GM19455 (cell line): ENCODE measurements around the gene GGCT.
"Not testable (repeated sequence)": the region's sequence is repeated elsewhere in the genome, so short reads cannot be mapped to it uniquely, and the experiment has no call there.

Experiments
- ATAC-seq: cut with Tn5 transposase; IDR thresholded peaks from one replicate; pipeline ENCODE4 v1.9.1; 2021; ENCODE audit not compliant: unreplicated experiment

GGCT gene

DNA sequence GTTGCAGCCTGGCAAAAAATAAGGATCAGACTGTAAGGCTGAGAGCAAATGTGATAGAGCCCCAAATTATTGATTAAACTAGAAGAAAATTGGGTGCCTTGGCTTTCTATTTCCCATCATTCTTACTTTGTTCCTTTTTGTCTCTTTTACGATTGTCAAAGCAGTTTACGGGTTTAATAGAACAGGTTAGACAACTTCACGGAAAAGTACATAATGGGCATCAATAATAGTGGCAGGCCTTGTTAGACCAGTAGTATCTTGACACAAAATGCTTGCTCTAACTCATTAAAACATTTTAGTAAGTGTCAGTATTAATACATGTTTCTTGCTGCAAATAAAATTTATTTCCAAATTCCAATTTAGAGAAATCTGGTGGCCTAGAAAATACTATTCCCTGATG is 14.5 kb upstream of the GGCT start:
- no peak for ATAC-seq

DNA sequence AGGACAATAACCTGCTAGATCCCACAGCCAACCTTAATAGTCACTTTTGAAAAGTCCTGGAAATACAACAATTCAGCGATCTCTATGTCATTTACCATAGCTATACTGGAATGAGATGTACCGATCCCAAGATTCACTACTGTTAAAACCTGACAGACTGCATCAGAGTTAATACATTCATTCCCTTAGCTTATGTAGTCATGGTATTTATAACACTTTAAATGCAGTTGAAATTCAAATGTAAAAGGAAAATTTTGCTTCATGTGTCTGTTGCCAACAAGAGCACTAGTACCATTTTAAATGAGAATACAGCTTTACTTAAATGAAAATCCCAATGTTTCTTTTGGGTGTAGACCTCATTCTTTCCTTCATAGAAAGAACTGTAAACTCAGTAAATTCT is 11.1 kb upstream of the GGCT start:
- ATAC-seq, result no peak

DNA sequence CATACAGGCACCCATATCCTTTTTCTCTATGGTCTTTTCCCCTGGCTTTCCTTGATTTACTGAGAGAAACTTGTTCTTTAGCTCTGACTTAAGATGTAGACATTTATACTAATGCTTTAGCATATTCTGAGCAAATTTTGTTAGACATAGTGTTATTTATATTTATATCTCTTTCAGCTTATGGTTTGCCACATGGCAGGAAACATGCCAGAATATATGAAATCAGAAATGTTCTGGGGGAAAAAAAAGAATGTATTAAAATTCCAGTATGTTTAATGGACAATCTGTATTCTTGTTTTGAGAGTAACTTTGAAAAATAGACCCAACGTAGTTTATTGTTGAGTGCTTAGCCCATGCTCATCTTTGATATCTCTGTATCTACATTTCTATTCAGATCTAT is 10.1 kb upstream of the GGCT start:
- ATAC-seq, result no peak

DNA sequence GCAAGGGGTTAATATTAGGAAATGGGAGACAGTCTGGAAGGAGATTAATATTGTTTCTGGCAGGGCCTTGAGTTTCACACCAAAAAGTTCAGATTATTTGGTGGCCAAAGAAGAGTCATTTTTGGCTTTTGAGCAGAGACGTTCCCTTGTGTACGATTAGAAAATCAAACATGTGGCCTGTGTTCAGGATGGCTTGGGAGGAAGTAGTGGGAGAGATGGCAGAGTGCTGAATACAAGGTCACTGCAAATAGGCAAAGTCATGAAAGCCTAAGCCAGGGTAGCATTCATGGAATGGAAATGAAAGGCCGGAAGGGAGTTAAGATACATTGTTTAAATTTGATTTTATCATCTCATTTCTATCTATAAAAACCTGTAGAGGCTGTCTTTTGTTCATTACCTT is 9.5 kb upstream of the GGCT start:
- ATAC-seq, result no peak

DNA sequence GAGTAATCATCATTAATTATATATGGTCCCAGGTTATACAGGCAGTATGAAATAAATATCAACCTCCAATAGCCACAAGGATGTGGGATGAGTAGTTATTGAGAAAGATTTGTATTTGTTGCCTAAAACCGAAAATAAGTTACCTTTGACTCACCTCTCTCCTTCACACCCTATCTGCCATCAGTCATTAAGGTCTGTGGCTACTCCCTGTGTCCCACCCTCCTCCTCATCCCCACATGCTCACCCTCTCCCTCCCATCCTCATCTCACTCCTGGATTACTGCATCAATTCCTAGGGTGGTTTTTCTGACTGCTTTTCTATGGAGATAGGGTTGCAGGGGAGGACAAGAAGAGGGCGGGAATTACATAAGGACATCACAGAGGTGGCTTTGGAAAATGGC is 9.1 kb upstream of the GGCT start:
- no peak for ATAC-seq

DNA sequence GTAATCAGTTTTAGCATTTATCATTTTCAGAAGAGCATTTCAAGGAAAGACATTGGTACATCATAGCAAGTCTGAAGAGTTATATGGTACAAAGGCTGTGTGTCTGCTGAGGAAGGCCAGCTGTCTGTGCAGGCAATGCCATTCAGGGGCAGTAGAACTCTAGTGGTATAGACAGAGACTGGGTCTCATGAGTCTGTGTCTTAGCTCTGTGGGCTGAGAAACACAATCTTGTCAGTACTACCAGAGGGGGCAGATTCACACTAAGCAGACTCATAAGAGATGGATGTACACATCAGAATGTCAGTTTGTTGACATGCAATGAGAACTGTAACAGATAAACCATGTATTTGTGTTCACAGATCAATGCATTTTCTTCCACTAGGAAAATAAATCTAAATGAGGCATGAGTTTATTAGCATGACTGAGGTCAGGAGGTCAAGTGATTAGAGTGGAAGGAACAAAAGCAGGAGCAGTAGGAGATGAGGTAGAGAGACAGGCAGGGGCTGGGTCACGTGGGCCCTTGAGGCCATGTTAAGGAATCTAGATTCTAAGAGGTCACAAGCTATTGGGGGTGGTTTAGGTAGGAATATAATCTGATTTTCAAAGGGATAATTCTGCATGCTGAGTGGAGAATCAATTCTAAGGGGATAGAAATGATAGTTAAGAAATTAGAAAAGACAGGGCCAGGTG is 7.5 kb upstream of the GGCT start:
- no peak for ATAC-seq

DNA sequence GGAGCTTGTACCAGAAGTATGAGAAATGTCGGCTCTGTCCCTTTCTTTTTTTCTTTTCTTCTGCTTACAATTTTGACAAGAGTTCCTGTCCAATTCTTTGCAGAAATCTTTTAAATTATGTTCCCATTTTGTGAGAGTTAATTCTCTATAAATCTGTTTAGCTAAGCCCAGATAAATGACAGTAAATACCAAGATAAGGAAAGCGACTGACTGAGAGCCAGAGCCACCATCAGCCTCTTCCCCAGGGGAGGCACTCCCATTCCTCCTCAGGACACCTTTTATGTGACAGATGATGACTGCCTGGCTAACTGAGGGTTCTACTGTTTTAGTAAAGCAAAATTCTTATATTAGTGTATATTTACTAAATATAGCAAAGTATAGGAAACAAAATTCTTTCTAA is 6.9 kb upstream of the GGCT start:
- ATAC-seq, result no peak

DNA sequence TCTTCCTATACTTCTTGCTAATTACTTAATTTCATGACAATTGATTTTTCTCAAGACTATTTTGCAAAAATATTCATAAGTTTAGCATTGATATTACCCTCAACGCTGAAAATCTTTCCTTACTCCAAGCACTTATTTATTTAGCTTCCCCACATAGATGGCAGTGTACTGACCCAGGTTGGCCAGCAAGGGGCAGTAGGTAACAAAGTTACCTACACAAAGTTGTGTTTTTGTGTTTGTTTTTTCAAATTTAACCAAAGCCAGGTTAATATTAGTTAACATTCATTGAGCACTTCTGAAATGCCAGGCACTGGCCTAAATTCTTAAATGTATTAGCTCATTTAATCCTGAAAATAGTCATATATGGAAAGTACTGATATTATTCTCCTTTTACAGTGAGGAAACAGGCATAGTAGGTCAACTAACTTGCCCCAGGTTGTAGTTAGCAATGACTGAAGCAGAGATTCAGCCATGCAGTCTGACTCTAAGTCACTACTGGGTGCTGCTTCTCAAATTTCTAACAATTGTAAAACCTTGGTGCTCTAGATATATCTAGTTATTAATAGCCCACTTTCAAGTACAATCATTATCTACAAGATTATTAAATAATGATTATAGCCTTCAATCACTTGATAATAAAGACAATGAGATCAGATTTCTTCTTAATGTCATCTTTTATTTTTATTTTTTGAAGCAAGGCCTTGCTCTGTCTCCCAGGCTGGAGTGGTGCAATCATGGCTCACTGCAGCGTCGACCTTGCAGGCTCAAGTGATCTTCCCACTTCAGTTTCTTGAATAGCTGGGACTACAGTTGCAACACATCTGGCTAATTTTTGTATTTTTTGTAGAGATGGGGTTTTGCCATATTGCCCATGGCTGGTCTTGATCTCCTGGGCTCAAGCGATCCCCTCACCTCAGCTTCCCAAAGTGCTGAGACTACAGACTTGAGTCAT is 5.8 kb upstream of the GGCT start:
- ATAC-seq, result no peak

DNA sequence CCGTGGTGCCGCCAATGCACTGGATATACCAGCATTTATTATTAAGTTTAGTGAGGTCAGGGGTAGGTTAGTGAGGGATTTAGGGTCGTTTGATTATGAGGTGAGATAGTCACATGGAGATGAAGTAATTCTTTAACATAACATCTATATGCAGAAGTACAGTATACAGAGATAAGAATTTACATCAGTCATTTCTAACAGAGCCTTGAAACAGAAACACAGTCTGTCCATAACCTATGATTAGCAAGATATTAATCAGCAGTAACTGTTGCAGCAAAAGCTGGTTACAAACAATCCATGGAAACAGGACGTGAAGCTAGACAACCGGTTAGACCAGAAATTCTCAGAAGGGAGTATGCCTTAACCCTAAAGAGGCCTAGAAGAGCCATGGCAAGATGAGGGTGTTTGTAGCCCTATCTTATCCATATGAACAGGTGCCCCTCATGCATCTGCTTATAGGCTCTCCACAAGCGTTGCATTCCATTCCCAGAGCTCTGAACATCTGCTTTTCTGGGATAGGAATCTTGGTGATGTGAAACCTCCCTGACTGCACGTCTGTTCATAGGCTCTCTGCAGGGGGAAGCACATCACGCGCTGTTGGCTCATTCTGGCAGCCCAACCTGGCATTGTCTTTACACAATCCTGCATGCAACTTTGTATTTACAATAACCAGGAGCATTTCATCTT is 4.7 kb upstream of the GGCT start:
- ATAC-seq, result not testable (repeated sequence)

DNA sequence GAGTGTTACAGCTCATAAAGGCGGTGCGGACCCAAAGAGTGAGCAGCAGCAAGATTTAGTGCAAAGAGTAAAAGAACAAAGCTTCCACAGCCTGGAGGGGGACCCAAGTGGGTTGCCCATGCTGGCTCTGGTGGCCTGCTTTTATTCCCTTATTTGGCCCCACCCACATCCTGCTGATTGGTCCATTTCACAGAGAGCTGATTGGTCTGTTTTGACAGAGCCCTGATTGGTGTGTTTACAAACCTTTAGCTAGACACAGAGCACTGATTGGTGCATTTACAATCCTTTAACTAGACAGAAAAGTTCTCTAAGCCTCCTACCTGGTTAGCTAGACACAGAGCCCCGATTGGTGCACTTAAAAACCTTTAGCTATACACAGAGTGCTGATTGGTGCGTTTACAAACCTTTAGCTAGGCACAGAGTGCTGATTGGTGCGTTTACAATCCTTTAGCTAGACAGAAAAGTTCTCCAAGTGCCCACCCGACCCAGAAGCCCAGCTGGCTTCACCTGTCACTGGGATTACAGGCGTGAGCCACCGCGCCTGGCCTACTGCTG is 2.8 kb upstream of the GGCT start:
- ATAC-seq, result not testable (repeated sequence)

DNA sequence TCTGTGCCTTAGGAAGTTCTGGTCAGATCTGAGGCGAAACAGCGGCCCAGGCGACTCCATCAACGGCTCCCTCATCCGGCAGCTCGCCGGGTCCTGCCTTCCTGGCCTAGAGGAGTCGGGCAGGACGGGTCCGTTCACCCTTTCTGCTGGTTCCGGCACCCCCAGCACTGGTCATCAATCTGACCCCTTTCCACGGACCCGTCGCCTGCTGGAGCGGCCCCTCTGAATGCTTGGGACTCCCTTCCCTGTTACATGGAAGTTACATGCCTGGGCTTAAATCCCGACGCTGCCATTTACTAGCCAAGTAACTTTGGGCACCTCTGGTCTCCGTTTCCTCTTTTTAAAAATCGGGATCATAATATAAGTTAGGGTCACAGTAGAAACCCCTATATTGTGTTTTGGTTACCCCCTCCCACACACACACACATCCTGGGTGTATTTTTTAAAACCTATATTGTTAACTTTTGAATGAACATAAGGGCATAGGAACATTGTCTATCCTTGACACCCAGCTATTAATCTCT is 607 bp upstream of the GGCT start:
- ATAC-seq, result no peak

DNA sequence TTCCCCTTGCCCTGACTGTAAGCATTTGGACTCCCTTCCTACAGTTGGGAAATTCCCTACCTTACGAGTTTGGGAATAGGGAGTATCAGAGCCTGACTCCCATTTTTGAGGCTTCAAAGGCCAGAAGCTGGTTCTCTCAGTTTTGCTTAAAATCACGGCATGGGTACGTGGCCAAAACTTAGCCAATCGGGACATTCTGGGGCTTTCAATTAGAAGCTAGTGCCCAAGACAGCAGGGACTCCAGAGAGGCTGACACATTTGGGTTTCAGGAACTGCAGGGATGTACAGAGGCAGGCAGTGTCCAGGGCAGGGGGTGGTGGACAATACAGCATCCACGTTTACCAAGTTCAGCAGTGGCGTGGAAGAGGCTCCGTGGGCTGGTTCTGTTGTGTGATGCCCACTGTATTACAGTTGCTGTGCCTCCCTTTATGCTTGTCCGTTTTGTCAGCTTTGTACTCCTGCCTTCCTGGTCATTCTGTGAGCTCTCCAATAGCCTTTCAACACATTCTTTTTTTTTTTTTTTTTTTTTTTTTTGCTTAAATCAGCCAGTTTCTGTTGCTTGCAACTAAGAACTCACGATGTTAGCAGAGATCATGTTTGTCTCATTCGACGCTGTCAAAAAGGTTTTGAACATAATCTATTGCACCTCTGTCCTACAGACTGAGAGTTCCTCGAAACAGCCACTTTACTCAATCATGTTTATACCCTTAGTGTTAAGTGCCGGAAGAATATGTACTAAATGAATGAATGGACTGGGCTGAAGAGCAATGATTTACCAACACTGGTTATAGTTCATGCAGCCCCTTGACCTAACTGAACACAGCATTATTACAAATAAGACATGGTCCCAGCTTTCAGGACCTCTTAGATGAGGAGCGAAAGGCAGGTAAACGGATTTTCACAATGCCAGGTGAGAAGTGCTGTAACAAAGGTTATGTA is 1.1 kb downstream of the GGCT start:
- ATAC-seq, result no peak

DNA sequence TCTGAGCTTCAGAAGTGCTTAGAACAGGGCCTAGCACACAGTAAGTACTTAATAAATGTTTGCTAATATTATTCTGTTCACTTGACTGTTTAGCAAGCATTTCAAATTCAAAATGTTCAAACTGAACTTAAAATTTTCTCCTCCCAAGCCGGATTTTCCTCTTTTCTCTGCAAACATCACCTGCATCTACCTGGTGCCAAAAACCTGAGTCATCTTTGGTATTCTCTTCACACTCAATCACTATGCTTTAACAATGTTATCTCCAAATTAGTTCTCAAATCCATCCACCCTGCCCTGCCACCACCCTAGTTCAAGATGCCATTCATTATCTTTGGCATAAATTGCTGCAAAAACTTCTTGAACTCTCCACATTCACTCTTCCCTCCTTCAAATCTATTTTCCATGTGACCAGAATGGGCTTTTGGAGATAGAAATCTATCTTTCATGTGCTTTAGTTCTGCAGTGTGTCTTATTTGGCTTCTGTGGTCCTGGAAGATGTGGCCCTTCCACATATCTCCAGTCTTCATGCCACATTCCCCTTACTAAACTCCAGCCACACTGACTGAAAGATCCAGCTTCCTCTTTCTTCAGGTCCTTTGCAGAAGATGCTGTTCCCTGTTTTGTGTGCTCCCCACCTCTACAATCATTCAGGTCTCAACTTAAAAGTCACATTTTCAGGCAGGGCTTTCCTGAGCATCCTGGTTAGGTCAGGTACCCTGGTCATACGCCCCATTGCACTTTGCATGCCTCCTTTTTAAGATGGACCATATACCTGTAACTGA is 2.0 kb downstream of the GGCT start:
- ATAC-seq, result no peak

DNA sequence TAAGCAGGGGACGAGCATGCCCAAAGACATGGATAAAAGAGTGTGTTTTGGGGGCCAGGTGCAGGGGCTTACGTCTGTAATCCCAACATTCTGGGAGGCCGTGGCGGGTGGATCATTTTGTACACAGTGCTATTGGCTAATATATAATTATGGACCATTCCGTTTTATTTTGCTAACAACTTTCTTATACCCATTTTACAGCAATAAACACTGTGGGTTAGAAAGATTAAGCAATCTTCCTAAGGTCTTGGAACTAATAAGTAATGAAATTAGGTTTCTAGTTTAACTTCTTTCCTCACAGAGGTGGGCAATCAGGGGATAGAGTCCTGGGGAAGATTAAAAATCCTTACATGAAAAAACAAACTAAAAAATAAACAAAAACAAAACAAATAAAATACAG is 3.4 kb downstream of the GGCT start:
- ATAC-seq, result no peak

DNA sequence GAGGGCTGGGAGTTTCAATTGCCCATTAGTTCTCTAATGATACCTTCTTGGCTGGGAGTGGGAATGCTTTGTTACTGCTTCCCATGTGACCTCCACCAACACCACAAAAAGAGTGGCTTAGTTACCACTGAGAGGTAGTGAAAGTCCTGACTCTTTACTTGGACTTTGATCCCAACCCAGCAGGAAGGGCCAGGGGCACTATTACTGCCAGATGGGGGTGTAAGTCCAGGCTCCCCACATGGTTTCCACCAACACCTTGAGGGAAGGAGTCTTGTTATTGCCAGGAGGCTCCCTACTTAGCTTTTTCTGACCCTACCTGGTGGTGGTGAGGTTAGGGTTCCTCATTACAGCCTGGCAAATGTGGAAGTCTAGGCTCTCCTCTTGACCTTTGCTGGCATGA is 11.4 kb downstream of the GGCT start:
- no peak for ATAC-seq

DNA sequence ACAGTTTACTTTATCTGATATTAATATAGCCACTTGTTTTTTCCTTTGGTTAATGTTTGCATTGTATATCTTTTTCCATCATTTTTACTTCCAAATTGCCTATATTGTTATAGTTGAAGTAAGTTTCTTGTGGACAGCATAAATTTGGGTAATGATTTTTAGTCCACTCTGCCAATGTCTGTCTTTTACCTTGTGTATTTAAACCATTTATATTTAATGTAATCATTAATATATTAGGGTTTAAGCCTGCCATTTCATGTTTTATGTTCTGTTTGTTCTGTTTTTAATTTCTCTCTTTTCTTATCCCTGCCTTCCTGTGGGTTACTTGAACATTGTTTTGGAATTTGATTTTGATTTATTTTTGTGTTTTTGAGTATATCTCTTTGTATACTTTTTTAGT is 13.2 kb downstream of the GGCT start:
- no peak for ATAC-seq

DNA sequence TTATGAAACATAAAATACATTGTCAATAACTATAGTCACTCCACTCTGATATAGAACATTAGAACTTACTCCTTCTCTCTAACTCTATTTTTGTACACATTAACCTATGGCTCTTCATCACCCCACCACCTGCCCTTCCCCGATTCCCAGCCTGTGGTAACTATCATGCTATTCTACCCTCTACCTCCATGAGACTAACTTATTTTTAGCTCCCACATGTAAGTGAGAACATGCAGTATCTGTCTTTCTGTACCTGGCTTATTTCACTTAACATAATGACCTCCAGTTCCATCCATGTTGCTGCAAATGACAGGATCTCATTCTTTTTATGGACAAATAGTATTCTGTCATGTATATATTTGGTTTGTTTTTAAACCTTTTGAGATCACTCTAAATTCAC is 17.3 kb downstream of the GGCT start:
- no peak for ATAC-seq

DNA sequence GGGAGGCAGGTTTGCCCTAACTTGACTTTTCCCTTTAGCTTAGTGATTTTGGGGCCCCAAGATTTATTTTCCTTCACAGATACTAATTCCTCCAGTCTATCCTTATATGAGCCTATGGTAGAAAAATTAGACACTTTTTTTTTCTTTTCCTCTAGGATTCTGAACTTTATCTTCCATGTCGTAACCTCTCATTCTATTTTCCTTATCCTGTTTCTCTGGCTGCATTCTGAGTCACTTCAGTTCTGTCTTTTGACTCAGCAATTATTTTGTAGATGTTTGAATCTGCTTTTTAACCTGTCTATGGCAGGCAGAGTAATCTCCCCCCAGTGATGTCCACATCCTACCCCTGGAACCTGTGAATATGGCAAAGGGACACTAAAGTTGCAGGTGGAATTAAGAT is 19.0 kb downstream of the GGCT start:
- ATAC-seq, result no peak

DNA sequence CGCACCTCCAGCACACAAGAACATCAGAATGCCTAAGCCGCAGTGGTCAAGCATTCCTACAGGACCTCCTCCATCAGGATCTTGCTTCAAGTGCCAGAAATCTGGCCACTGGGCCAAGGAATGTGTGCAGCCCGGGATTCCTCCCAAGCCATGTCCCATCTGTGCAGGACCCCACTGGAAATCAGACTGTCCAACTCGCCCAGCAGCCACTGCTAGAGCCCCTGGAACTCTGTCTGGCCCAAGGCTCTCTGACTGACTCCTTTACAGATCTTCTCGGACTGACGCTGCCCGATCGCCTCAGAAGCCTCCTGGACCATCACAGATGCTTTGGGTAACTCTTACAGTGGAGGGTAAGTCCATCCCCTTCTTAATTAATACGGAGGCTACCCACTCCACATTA is 23.2 kb downstream of the GGCT start:
- ATAC-seq, result not testable (repeated sequence)
